NB4 (cell line): ENCODE measurements around the gene DNAH8.

ENCODE experiments used
- CTCF ChIP-seq: IDR thresholded peaks from one replicate; pipeline ENCODE4 v1.5.1; 2012; ENCODE audit warnings: low read depth, low read length
- MYC ChIP-seq: IDR thresholded peaks from 2 replicates; pipeline ENCODE4 v1.6.1; 2011; ENCODE audit warnings: low read depth, low read length
- POLR2A ChIP-seq: IDR thresholded peaks from 2 replicates; pipeline ENCODE4 v1.6.1; 2011; ENCODE audit warnings: mild to moderate bottlenecking; ENCODE audit not compliant: insufficient read length; ENCODE audit errors: extremely low read depth
- TF ChIP-seq, protein P1 (sequence below): IDR thresholded peaks from 2 replicates; pipeline ENCODE4 v1.6.1; 2011; ENCODE audit warnings: low read depth, low read length

GRCh38 chr6:38987503-38987902 is 272.4 kb downstream of the DNAH8 start:
- no peak for TF ChIP-seq CTCF
- TF ChIP-seq POLR2A: no peak
- TF ChIP-seq, protein P1, sequence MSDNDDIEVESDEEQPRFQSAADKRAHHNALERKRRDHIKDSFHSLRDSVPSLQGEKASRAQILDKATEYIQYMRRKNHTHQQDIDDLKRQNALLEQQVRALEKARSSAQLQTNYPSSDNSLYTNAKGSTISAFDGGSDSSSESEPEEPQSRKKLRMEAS: no peak
- no peak for TF ChIP-seq MYC
